ENCODE measurements around the gene TECPR2.

- TF ChIP-seq CTCF (optimal IDR thresholded peaks at IDR 0.05 in 1 of 3, IDR thresholded peaks at IDR 0.05 in 1 of 3, conservative IDR thresholded peaks at IDR 0.05 in 1 of 3; ENCODE audit: extremely low read depth in 1 of 3, insufficient read depth in 2 of 3, low read length in 3 of 3) = no peak
- TF ChIP-seq EZH2 (IDR thresholded peaks at IDR 0.05; ENCODE audit: low read length) = no peak
Measured at GRCh38 chr14:102319351-102320032, 43.2 kb upstream of the TECPR2 start, which contains the start of gene ZNF839.
